Activated T-cell treated with anti-CD3 and anti-CD28 coated beads, Interleukin-2, amount 50 U/mL, for 48 hours (primary cell): ENCODE measurements around the gene GABBR2.

ENCODE experiments used
- DNase-seq, 2 experiments: peaks; one replicate each; pipeline ENCODE4 v3.0.0-alpha.2; 2020

GABBR2 gene

GRCh38 chr9:98331536-98332259, 377.0 kb downstream of the GABBR2 start:
- DNase-seq, result no peak

DNA sequence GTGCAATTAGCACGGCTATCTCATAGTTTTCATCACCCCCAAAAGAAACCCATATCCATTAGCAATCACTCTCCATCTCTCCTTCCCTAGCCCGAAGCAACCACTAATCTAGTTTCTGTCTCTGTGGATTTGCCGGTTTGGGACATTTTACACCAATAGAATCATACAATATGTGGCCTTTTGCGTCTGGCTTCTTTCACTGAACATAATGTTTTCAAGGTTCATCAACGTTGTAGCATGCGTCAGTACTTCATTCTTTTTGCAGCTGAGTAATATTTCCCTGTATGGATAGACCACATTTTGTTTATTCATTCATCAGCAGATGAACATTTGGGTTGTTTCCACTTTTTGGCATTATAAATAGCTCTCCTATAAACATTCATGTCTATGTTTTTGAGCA, 377.9 kb downstream of the GABBR2 start:
- no peak for DNase-seq

- no peak for DNase-seq
These were observed 378.8 kb downstream of the GABBR2 start for GRCh38 chr9:98329904-98330303.

DNA sequence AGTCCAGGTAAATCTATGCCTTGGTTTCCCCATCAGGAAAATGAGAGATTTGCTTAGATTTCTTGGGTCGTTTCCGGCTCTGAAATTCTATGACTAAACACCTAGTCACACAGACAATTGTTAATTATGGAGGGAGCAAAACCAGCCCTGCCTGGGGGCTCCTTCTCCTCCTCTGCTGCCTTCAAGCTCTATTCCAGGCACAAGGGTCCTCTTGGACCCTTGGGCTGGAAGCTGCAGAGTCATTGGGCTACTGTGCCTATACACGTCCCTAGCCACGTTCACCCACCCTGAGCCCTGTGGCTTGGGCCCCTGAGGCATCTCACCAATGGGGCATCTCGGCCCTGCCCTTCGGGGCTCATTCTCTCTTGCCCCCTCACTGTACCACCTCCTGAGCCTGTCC, 379.5 kb downstream of the GABBR2 start:
- no peak for DNase-seq

DNA sequence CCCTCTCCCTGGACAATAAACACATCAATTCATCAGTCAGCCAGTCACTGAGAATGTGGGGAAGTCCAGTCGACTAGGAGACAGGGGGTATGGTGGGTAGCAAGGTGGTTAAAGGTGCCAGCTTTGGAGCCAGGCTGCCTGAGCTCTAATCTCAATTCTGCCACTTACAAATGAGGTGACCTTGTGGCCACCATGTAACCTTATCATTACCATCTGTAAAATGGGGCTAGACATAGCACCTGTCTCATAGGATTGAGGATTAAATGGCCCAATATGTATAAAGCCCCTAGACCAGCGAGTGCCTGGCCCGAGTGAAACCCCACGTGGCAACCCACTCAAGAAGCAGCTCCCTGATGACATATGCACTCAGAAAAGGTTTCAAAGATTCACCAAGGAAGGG, 380.0 kb downstream of the GABBR2 start:
- DNase-seq, result no peak

GRCh38 chr9:98328141-98328540, 380.6 kb downstream of the GABBR2 start:
- DNase-seq, result no peak

GRCh38 chr9:98327249-98327561, 381.5 kb downstream of the GABBR2 start:
- DNase-seq, result no peak

DNA sequence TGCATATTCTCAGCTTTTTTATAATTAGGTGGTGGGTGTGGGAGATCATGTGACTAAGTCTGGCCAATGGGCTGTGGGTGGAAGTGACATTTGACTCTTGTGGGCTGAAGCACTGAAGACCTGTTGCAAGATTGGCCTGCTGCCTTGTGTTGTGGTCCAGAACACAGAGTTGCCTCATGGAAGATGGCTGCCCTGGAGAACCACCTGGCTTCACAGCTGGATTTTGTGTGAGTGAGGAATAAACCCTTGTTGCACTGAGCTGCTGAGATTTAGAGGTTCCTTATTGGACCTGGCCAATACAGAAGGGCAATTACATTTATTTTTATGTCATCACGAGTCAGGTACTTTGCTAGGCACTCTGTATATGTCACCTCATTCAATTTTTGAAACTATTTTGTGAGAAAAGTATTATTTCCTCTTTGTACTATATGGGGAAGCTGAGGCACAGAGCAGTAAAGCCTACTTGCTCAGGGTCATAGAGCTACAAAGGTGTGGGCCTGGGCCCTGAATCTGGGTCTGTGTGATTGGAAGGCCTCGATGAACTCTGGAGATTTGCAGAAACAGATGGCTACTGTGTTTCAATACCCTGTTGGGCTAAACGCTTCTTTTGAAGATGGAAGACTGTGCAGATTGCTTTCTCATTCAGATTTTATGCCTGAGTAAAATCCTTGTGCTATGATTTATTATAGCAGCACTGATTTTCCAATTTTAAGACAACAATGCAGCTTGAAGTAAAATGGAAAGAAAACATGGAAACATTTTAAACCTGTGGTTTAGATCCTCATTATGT, 382.1 kb downstream of the GABBR2 start:
- no peak for DNase-seq

- DNase-seq, result no peak
These were observed 383.9 kb downstream of the GABBR2 start for GRCh38 chr9:98324801-98325200.

DNA sequence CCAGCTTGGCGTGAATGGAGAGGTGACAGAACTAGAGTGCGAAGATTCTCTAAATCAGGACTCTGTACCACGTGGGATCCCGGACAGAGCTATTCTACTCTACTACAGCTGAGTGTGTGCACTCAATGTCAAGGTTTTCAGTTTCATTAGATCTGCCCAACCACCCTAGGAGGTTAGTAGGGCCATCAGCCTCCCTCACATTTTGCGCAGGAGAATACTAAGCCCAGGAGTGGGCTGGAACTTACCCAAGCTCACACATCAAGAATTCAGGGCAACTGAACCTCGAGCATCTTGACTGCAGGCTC, 385.0 kb downstream of the GABBR2 start:
- no peak for DNase-seq

GRCh38 chr9:98323051-98323830, 385.5 kb downstream of the GABBR2 start:
- DNase-seq, result no peak

DNA sequence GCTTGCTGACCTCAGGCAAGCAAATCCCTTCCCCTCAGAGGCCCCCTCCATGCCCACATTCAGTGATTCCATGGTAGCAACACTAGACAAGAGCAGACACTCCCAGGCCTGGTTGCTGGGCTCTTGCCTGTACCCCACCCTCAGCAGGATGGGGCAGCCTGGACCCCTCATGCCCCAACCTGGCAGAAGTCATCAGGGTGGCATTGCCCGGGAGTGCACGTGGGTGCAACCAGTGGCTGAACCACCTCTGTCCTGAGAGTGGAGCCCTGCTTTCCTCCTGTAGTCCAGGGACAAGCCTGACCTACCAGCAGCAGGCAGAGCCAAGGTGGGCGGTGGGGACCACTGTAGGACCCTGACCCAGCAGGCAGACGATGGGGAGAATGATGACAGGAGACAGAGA, 387.5 kb downstream of the GABBR2 start:
- DNase-seq, result no peak

DNA sequence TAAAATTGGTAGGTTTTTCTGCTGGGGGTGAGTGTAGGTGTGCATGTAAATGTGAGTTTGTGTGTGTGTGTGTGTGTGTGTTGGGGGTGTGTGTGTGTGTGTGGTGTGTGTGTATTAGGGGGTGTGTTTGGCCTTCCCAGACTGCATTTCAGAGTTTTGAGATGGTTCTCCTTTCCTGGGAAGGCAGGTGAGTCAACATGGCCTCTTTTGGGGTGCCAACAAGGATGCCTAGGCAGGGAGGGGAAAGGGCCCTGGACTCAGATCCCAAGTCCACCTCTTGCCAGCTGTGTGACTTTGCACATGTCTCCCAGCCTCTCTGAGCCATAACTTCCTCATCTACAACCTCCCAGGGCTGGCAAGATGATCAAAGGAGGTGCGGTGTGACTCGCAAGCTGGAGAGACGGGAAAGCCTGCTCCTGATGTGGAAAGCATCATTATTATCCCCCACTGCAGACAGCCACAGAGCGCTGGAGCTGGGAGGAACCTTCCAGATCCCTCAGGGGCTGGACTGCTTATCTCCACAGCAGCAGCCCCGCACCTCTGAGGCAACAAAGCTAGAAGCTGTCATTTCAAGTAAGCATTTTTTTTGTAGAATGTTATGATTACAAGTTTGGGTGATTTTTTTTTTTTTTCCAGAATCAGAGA, 389.8 kb downstream of the GABBR2 start:
- no peak for DNase-seq

GRCh38 chr9:98318041-98318790, 390.5 kb downstream of the GABBR2 start:
- DNase-seq, result no peak

- DNase-seq, result no peak
These were observed 391.4 kb downstream of the GABBR2 start for GRCh38 chr9:98317134-98317857.

DNA sequence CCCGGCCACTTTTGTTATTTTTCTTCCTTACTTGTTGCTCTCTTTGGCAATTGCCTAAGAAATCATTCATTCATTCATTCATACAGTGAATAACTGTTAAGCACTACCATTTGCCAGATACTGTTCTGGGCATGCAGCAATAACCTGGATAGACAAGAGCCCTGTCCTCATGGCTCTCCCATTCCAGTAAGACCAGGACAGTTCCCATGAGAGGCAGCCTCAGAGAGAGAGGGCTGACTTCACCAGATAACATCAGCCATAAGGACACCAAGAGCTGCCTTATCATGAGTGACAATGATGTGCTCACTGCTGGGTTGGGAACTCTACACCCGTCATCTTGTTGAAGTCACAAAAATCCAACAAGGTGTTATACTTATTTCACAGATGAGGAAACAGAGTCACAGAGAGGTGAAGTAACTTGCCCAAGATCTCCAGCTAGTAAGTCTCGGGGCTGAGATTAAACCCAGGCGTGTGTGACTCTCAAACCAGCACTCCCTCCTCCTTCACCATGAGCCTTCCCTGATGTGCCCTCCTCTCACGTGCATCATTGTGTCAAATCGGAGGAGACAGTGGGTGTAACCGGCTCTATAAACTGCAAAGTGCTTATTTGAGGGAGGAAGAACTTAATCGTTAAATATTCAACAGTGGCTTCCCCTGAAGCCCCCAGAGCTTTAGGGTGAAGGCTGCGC, 392.1 kb downstream of the GABBR2 start:
- DNase-seq, result no peak

GRCh38 chr9:98315551-98316060, 393.1 kb downstream of the GABBR2 start:
- peak; percentile 85 to 89 for DNase-seq

GRCh38 chr9:98315067-98315453, 393.7 kb downstream of the GABBR2 start:
- no peak for DNase-seq

- DNase-seq, result no peak
These were observed 394.2 kb downstream of the GABBR2 start for GRCh38 chr9:98314381-98315066.

DNA sequence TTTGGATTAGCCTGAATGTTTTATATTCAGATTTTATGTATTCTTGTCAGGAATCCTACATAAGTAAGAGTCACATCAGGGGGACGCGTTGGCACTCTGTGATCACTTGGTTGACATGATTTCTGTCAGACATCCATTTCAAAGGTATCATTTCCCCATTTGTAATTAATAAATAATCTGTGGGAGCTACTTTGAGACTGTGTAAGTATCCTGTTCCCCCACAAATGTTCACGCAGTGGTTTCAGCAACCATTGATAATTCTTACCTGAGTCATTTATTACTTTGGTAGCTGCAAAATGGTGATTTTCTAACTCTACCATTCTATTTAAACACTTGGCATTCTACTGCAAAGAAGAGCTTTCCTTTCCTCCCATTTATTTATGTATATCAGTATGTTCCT, 396.4 kb downstream of the GABBR2 start:
- DNase-seq, result no peak

- DNase-seq, result no peak
These were observed 397.2 kb downstream of the GABBR2 start for GRCh38 chr9:98311541-98311940.
